Measurements from ENCODE around the gene CDYL. TPM values are rescaled to one million over a fixed set of nuclear protein-coding genes. Genes with fewer than 3 reads are reported as not detected.

Gene CDYL
- total and polyA plus RNA-seq, 5 donors from 2014 or later, result 3.1 to 27.0 (median 4.1) TPM

DNA sequence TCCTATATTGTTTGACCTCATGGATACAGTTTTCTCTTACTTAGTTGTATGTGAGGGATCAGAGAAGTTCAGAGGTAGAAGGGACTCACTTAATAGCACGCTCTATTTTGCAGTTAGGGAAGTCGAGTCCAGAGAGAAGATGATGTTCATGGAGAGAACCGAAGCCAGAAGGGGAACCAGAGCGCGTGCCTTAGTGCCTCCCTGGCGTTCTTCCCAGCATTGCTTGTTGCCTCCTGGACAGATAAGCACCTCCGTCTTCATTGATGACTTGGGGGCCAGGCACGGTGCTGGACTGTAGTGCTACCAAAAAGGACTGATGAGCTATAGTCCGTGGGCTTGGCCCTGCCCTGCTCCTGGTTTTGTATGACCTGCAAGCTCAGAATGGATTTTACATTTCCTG, 117.8 kb downstream of the CDYL start:
- H3K4me3 Mint-ChIP-seq, result no peak overlapping the region
- H3K9me3 Mint-ChIP-seq, result peaks cover 0 to 7% (median 2%) of the 10 kb centered on the region in 7 donors
- Histone ChIP-seq H3K9me3 (ENCODE audit: control insufficient read depth in 2 of 2, low read length in 2 of 2) (no peaks in the 10 kb centered on the region), H3K36me3 (ENCODE audit: control insufficient read depth, insufficient read depth, low read length) (peaks cover 34% of the 10 kb centered on the region), H3K27me3 (ENCODE audit: control insufficient read depth, insufficient read depth, low read length) (no peaks in the 10 kb centered on the region), H3K4me1 (ENCODE audit: control insufficient read depth, insufficient read depth, low read length, poor library complexity, severe bottlenecking) (no peaks in the 10 kb centered on the region), H3K27ac (ENCODE audit: insufficient read depth, low read length, poor library complexity, severe bottlenecking) (no peak overlapping the region), H3K4me3 (ENCODE audit: low read depth, low read length) (no peak overlapping the region)
- H3K4me1 Mint-ChIP-seq, result peaks cover 0 to 17% (median 13%) of the 10 kb centered on the region in 4 donors
- no peak for ATAC-seq (ENCODE audit: low read depth in 2 of 2)
- H3K27me3 Mint-ChIP-seq, result no peaks in the 10 kb centered on the region
- no peak for DNase-seq
- H3K36me3 Mint-ChIP-seq, result peaks cover 55% of the 10 kb centered on the region
- peak overlapping the region in 1 of 3 donors; percentile 2 for H3K27ac Mint-ChIP-seq

DNA sequence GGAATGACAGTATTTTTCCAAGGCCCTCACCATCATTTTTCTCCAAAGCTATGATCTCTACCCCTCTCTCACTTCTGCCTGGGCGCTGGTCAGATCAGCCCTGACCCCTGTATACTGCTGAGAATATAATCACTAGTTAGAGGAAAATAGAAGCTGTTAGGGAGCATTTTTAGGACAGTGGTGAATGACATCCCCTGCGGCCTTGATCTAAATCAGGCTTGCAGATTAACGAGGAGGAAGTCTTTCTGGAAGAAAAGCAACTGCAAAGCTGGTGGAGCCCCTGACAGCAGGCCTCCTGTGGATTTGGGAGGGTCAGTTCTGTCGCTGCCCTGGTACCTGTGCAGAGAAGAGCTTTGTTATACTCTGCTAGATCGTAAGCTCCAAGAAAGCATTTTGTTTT, 119.8 kb downstream of the CDYL start:
- H3K4me3 Mint-ChIP-seq, result no peak overlapping the region
- no peaks in the 10 kb centered on the region for H3K27me3 Mint-ChIP-seq
- no peak for ATAC-seq (ENCODE audit: low read depth in 2 of 2)
- peaks cover 67% of the 10 kb centered on the region for H3K36me3 Mint-ChIP-seq
- no peak overlapping the region for H3K27ac Mint-ChIP-seq
- no peak for DNase-seq
- peaks cover 0 to 4% of the 10 kb centered on the region in 2 experiments for H3K9me3 ChIP-seq (ENCODE audit: control insufficient read depth in 2 of 2, low read length in 2 of 2)
- no peaks in the 10 kb centered on the region for H3K4me1 ChIP-seq (ENCODE audit: control insufficient read depth, insufficient read depth, low read length, poor library complexity, severe bottlenecking)
- H3K4me1 Mint-ChIP-seq, result peaks cover 0 to 18% (median 3%) of the 10 kb centered on the region in 4 donors
- H3K27ac ChIP-seq (ENCODE audit: insufficient read depth, low read length, poor library complexity, severe bottlenecking), result no peak overlapping the region
- no peaks in the 10 kb centered on the region for H3K27me3 ChIP-seq (ENCODE audit: control insufficient read depth, insufficient read depth, low read length)
- H3K36me3 ChIP-seq (ENCODE audit: control insufficient read depth, insufficient read depth, low read length), result peaks cover 34% of the 10 kb centered on the region
- H3K9me3 Mint-ChIP-seq, result peaks cover 0 to 13% (median 2%) of the 10 kb centered on the region in 7 donors
- no peak overlapping the region for H3K4me3 ChIP-seq (ENCODE audit: low read depth, low read length)

GRCh38 chr6:4896401-4896800, 120.2 kb downstream of the CDYL start:
- Mint-ChIP-seq H3K9me3 (peaks cover 0 to 13% (median 2%) of the 10 kb centered on the region in 7 donors), H3K27me3 (no peaks in the 10 kb centered on the region), H3K27ac (no peak overlapping the region), H3K4me1 (peaks cover 0 to 14% (median 3%) of the 10 kb centered on the region in 4 donors), H3K36me3 (peaks cover 67% of the 10 kb centered on the region), H3K4me3 (no peak overlapping the region)
- peaks cover 0 to 4% of the 10 kb centered on the region in 2 experiments for H3K9me3 ChIP-seq (ENCODE audit: control insufficient read depth in 2 of 2, low read length in 2 of 2)
- H3K27me3 ChIP-seq (ENCODE audit: control insufficient read depth, insufficient read depth, low read length), result no peaks in the 10 kb centered on the region
- no peak overlapping the region for H3K4me3 ChIP-seq (ENCODE audit: low read depth, low read length)
- peaks cover 37% of the 10 kb centered on the region for H3K36me3 ChIP-seq (ENCODE audit: control insufficient read depth, insufficient read depth, low read length)
- no peak overlapping the region for H3K27ac ChIP-seq (ENCODE audit: insufficient read depth, low read length, poor library complexity, severe bottlenecking)
- no peak for DNase-seq
- no peaks in the 10 kb centered on the region for H3K4me1 ChIP-seq (ENCODE audit: control insufficient read depth, insufficient read depth, low read length, poor library complexity, severe bottlenecking)
- ATAC-seq (ENCODE audit: low read depth in 2 of 2), result no peak

GRCh38 chr6:4899249-4900034, 123.2 kb downstream of the CDYL start:
- Mint-ChIP-seq H3K27ac (no peak overlapping the region), H3K36me3 (peaks cover 60% of the 10 kb centered on the region)

DNA sequence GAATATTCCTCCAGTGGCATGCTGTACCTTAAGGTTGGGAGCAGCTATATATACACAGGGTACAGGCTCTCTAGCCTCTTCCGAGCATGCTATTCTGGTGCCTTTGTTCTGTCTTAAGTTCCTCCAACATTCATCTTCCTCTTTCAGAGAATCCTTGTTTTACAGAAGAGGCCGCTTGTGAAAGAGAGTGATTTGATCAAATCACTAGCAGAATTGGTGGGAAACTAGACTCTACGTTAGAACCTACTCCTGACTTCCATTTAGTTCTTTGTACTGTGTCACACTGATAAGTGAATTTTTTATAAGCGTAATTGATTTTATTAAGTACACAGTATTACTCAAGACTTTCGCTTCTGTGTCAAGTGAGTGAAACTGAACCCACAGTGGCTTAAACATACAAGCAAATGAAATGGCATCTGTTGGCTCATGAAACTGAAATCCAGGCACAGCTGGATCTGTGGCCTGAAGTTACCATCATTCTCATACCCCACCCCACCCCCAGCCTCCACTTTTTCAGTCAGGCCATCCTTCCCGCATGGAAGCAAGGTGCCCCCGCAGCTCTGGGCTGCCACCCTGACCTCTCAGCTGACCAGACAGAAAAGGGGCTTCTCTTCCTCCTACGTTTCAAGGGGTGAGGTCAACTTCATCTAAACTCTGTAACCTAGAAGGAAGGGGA, 125.3 kb downstream of the CDYL start:
- ATAC-seq (ENCODE audit: low read depth in 2 of 2), result no peak
- peaks cover 0 to 13% (median 0%) of the 10 kb centered on the region in 7 donors for H3K9me3 Mint-ChIP-seq
- no peak overlapping the region for H3K4me3 Mint-ChIP-seq
- H3K27ac Mint-ChIP-seq, result no peak overlapping the region
- H3K27ac ChIP-seq (ENCODE audit: insufficient read depth, low read length, poor library complexity, severe bottlenecking), result no peak overlapping the region
- peaks cover 0 to 4% of the 10 kb centered on the region in 2 experiments for H3K9me3 ChIP-seq (ENCODE audit: control insufficient read depth in 2 of 2, low read length in 2 of 2)
- H3K4me1 Mint-ChIP-seq, result peaks cover 8 to 26% (median 22%) of the 10 kb centered on the region in 4 donors
- no peaks in the 10 kb centered on the region for H3K27me3 Mint-ChIP-seq
- H3K36me3 ChIP-seq (ENCODE audit: control insufficient read depth, insufficient read depth, low read length), result peaks cover 10% of the 10 kb centered on the region
- no peaks in the 10 kb centered on the region for H3K27me3 ChIP-seq (ENCODE audit: control insufficient read depth, insufficient read depth, low read length)
- no peak for DNase-seq
- peaks cover 60% of the 10 kb centered on the region for H3K36me3 Mint-ChIP-seq
- H3K4me1 ChIP-seq (ENCODE audit: control insufficient read depth, insufficient read depth, low read length, poor library complexity, severe bottlenecking), result peaks cover 3% of the 10 kb centered on the region
- no peak overlapping the region for H3K4me3 ChIP-seq (ENCODE audit: low read depth, low read length)

More at GRCh38 chr6:4899249-4900034, 123.2 kb downstream of the CDYL start:
- ATAC-seq (ENCODE audit: low read depth in 2 of 2), result no peak
- H3K9me3 ChIP-seq (ENCODE audit: control insufficient read depth in 2 of 2, low read length in 2 of 2), result peaks cover 0 to 4% of the 10 kb centered on the region in 2 experiments
- no peak overlapping the region for H3K4me3 Mint-ChIP-seq
- H3K4me3 ChIP-seq (ENCODE audit: low read depth, low read length), result no peak overlapping the region
- DNase-seq, result no peak
- H3K36me3 ChIP-seq (ENCODE audit: control insufficient read depth, insufficient read depth, low read length), result peaks cover 20% of the 10 kb centered on the region
- no peaks in the 10 kb centered on the region for H3K4me1 ChIP-seq (ENCODE audit: control insufficient read depth, insufficient read depth, low read length, poor library complexity, severe bottlenecking)
- H3K9me3 Mint-ChIP-seq, result peaks cover 0 to 13% (median 2%) of the 10 kb centered on the region in 7 donors
- H3K4me1 Mint-ChIP-seq, result peaks cover 1 to 22% (median 8%) of the 10 kb centered on the region in 4 donors
- no peaks in the 10 kb centered on the region for H3K27me3 Mint-ChIP-seq
- H3K27ac ChIP-seq (ENCODE audit: insufficient read depth, low read length, poor library complexity, severe bottlenecking), result no peak overlapping the region
- H3K27me3 ChIP-seq (ENCODE audit: control insufficient read depth, insufficient read depth, low read length), result no peaks in the 10 kb centered on the region

- peak overlapping the region in 2 of 3 donors; percentile 22 to 71 for H3K27ac Mint-ChIP-seq
- Histone ChIP-seq H3K36me3 (ENCODE audit: control insufficient read depth, insufficient read depth, low read length) (peaks cover 9% of the 10 kb centered on the region), H3K27ac (ENCODE audit: insufficient read depth, low read length, poor library complexity, severe bottlenecking) (no peak overlapping the region), H3K4me1 (ENCODE audit: control insufficient read depth, insufficient read depth, low read length, poor library complexity, severe bottlenecking) (peaks cover 10% of the 10 kb centered on the region), H3K4me3 (ENCODE audit: low read depth, low read length) (no peak overlapping the region), H3K9me3 (ENCODE audit: control insufficient read depth in 2 of 2, low read length in 2 of 2) (peaks cover 0 to 4% of the 10 kb centered on the region in 2 experiments), H3K27me3 (ENCODE audit: control insufficient read depth, insufficient read depth, low read length) (no peaks in the 10 kb centered on the region)
- H3K4me1 Mint-ChIP-seq, result peaks cover 13 to 32% (median 26%) of the 10 kb centered on the region in 4 donors
- peaks cover 60% of the 10 kb centered on the region for H3K36me3 Mint-ChIP-seq
- ATAC-seq (ENCODE audit: low read depth in 2 of 2) (no peak), DNase-seq (no peak)
- no peaks in the 10 kb centered on the region for H3K27me3 Mint-ChIP-seq
- peaks cover 0 to 12% (median 0%) of the 10 kb centered on the region in 7 donors for H3K9me3 Mint-ChIP-seq
- H3K4me3 Mint-ChIP-seq, result no peak overlapping the region
Observed at GRCh38 chr6:4902363-4902762, 126.2 kb downstream of the CDYL start.

- Histone ChIP-seq H3K9me3 (ENCODE audit: control insufficient read depth in 2 of 2, low read length in 2 of 2) (peaks cover 0 to 4% of the 10 kb centered on the region in 2 experiments), H3K27me3 (ENCODE audit: control insufficient read depth, insufficient read depth, low read length) (no peaks in the 10 kb centered on the region), H3K27ac (ENCODE audit: insufficient read depth, low read length, poor library complexity, severe bottlenecking) (no peak overlapping the region), H3K4me1 (ENCODE audit: control insufficient read depth, insufficient read depth, low read length, poor library complexity, severe bottlenecking) (peaks cover 13% of the 10 kb centered on the region), H3K4me3 (ENCODE audit: low read depth, low read length) (no peak overlapping the region), H3K36me3 (ENCODE audit: control insufficient read depth, insufficient read depth, low read length) (peaks cover 9% of the 10 kb centered on the region)
- Mint-ChIP-seq H3K36me3 (peaks cover 55% of the 10 kb centered on the region), H3K27me3 (no peaks in the 10 kb centered on the region), H3K9me3 (peaks cover 0 to 11% (median 0%) of the 10 kb centered on the region in 7 donors), H3K4me1 (peaks cover 13 to 35% (median 29%) of the 10 kb centered on the region in 4 donors), H3K4me3 (no peak overlapping the region), H3K27ac (peak overlapping the region in 1 of 3 donors; percentile 71)
- ATAC-seq (ENCODE audit: low read depth in 2 of 2) (no peak), DNase-seq (no peak)
Observed at GRCh38 chr6:4903121-4903520, 126.9 kb downstream of the CDYL start.

Data from CD4-positive, CD25-positive, alpha-beta regulatory T cell (primary cell).